Measurements from ENCODE around the gene TTLL11. TPM values are rescaled to one million over a fixed set of nuclear protein-coding genes. Genes with fewer than 3 reads are reported as not detected.

TTLL11 gene
- total and polyA plus RNA-seq, 5 donors from 2014 or later: 2.0 to 6.1 (median 3.5) TPM

GRCh38 chr9:121838746-121839669, 254.1 kb downstream of the TTLL11 start:
- H3K4me1 ChIP-seq (ENCODE audit: control insufficient read depth, insufficient read depth, low read length, poor library complexity, severe bottlenecking): no peaks in the 10 kb centered on the region
- H3K27me3 ChIP-seq (ENCODE audit: control insufficient read depth, insufficient read depth, low read length): no peaks in the 10 kb centered on the region
- H3K9me3 Mint-ChIP-seq: peaks cover 0 to 3% (median 0%) of the 10 kb centered on the region in 7 donors
- H3K9me3 ChIP-seq (ENCODE audit: control insufficient read depth in 2 of 2, low read length in 2 of 2): no peaks in the 10 kb centered on the region
- H3K4me1 Mint-ChIP-seq: peaks cover 0 to 8% (median 0%) of the 10 kb centered on the region in 4 donors
- no peaks in the 10 kb centered on the region for H3K36me3 Mint-ChIP-seq
- no peak overlapping the region for H3K27ac ChIP-seq (ENCODE audit: insufficient read depth, low read length, poor library complexity, severe bottlenecking)
- no peaks in the 10 kb centered on the region for H3K36me3 ChIP-seq (ENCODE audit: control insufficient read depth, insufficient read depth, low read length)
- H3K4me3 ChIP-seq (ENCODE audit: low read depth, low read length): no peak overlapping the region
- ATAC-seq (ENCODE audit: low read depth in 2 of 2): no peak
- DNase-seq: no peak
- peaks cover 9% of the 10 kb centered on the region for H3K27me3 Mint-ChIP-seq
- H3K4me3 Mint-ChIP-seq: no peak overlapping the region
- H3K27ac Mint-ChIP-seq: no peak overlapping the region

DNA sequence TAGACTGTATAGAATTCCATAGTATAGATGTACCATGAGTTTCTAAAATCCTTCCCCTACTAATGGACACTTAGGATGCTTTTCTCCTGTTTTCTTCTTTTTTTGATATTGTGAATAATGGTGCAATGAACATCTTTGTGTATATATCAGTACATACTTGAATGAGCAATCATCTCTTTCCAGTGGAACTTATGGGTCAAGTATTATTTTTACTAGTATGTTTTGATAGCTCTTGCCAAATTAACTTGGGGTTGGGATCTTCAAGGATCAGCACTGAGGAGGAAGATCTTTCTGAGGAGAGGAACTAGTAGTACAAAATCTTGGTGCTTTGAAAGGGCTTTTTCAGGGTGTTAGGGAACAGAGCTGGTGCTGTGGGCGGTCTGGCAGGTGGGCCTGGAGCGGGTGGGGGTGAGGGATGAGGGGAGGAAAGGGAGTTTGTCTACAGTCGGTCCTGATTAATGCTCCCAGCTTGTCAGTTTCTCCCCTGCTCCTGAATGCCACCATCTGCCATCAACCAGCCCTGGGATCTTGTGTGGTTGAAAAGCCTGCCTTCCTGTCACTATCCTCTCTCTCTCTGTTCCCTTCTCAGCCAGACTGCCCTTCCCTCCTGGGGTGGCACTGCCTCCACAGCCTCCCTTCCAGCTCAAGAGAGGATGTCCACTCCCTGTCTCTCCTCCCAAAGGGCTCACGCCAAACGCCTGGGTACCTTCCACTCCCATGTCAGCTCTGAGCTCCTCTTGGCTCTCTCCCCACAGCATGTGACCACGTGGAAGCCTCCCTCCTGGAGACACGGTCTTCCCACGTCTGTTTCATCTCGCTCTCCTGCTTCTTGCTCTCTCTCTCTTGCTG, 255.8 kb downstream of the TTLL11 start:
- H3K4me1 Mint-ChIP-seq: peaks cover 0 to 8% (median 0%) of the 10 kb centered on the region in 4 donors
- H3K27me3 Mint-ChIP-seq: peaks cover 4% of the 10 kb centered on the region
- Histone ChIP-seq H3K27me3 (ENCODE audit: control insufficient read depth, insufficient read depth, low read length) (no peaks in the 10 kb centered on the region), H3K4me3 (ENCODE audit: low read depth, low read length) (no peak overlapping the region), H3K9me3 (ENCODE audit: control insufficient read depth in 2 of 2, low read length in 2 of 2) (no peaks in the 10 kb centered on the region), H3K27ac (ENCODE audit: insufficient read depth, low read length, poor library complexity, severe bottlenecking) (no peak overlapping the region), H3K36me3 (ENCODE audit: control insufficient read depth, insufficient read depth, low read length) (no peaks in the 10 kb centered on the region), H3K4me1 (ENCODE audit: control insufficient read depth, insufficient read depth, low read length, poor library complexity, severe bottlenecking) (no peaks in the 10 kb centered on the region)
- ATAC-seq (ENCODE audit: low read depth in 2 of 2) (no peak), DNase-seq (no peak)
- H3K27ac Mint-ChIP-seq: no peak overlapping the region
- no peak overlapping the region for H3K4me3 Mint-ChIP-seq
- peaks cover 0 to 3% (median 0%) of the 10 kb centered on the region in 7 donors for H3K9me3 Mint-ChIP-seq
- no peaks in the 10 kb centered on the region for H3K36me3 Mint-ChIP-seq

DNA sequence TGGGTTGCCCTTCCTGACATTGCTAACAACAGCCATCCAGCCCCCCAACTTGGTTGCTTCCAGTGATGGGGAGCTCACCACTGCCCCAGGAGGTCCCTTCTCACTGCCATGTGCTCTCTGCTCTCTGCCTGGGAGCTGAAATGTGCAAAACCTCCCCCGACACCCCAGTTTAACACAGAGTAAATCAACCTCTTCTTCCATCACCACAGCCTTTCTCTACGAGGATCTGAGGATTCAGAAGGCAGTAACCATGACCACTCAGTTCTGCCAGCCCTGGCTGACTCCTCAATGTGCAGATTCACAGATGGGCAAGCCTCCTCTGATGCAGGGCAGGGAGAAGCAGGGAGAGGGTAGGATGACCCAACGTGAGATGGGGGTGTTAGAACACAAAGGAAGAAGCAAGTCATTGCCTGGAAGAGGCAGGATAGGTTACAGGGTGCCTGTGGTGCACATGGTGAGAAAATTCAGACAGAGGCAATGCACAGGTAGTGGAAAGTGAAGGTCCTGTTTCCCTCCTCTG, 256.7 kb downstream of the TTLL11 start:
- Histone ChIP-seq H3K27ac (ENCODE audit: insufficient read depth, low read length, poor library complexity, severe bottlenecking) (no peak overlapping the region), H3K4me3 (ENCODE audit: low read depth, low read length) (no peak overlapping the region), H3K27me3 (ENCODE audit: control insufficient read depth, insufficient read depth, low read length) (no peaks in the 10 kb centered on the region), H3K9me3 (ENCODE audit: control insufficient read depth in 2 of 2, low read length in 2 of 2) (no peaks in the 10 kb centered on the region), H3K4me1 (ENCODE audit: control insufficient read depth, insufficient read depth, low read length, poor library complexity, severe bottlenecking) (no peaks in the 10 kb centered on the region), H3K36me3 (ENCODE audit: control insufficient read depth, insufficient read depth, low read length) (no peaks in the 10 kb centered on the region)
- no peak for ATAC-seq (ENCODE audit: low read depth in 2 of 2)
- Mint-ChIP-seq H3K27ac (no peak overlapping the region), H3K4me3 (no peak overlapping the region), H3K36me3 (no peaks in the 10 kb centered on the region), H3K27me3 (peaks cover 4% of the 10 kb centered on the region), H3K4me1 (peaks cover 0 to 8% (median 0%) of the 10 kb centered on the region in 4 donors), H3K9me3 (peaks cover 0 to 3% (median 0%) of the 10 kb centered on the region in 7 donors)
- DNase-seq: no peak

- no peak for DNase-seq
Observed at GRCh38 chr9:121835587-121836365, 257.3 kb downstream of the TTLL11 start.

GRCh38 chr9:121833061-121833460, 260.0 kb downstream of the TTLL11 start:
- Mint-ChIP-seq H3K4me1 (no peaks in the 10 kb centered on the region), H3K36me3 (no peaks in the 10 kb centered on the region), H3K4me3 (no peak overlapping the region), H3K27ac (no peak overlapping the region), H3K27me3 (no peaks in the 10 kb centered on the region), H3K9me3 (no peaks in the 10 kb centered on the region)
- Histone ChIP-seq H3K27ac (ENCODE audit: insufficient read depth, low read length, poor library complexity, severe bottlenecking) (no peak overlapping the region), H3K4me3 (ENCODE audit: low read depth, low read length) (no peak overlapping the region), H3K36me3 (ENCODE audit: control insufficient read depth, insufficient read depth, low read length) (no peaks in the 10 kb centered on the region), H3K4me1 (ENCODE audit: control insufficient read depth, insufficient read depth, low read length, poor library complexity, severe bottlenecking) (no peaks in the 10 kb centered on the region), H3K27me3 (ENCODE audit: control insufficient read depth, insufficient read depth, low read length) (no peaks in the 10 kb centered on the region), H3K9me3 (ENCODE audit: control insufficient read depth in 2 of 2, low read length in 2 of 2) (no peaks in the 10 kb centered on the region)
- ATAC-seq (ENCODE audit: low read depth in 2 of 2): no peak
- no peak for DNase-seq

More at GRCh38 chr9:121835587-121836365, 257.3 kb downstream of the TTLL11 start:
- peaks cover 0 to 1% (median 0%) of the 10 kb centered on the region in 7 donors for H3K9me3 Mint-ChIP-seq
- H3K36me3 Mint-ChIP-seq: no peaks in the 10 kb centered on the region
- H3K27ac ChIP-seq (ENCODE audit: insufficient read depth, low read length, poor library complexity, severe bottlenecking): no peak overlapping the region
- no peaks in the 10 kb centered on the region for H3K27me3 Mint-ChIP-seq
- H3K4me3 Mint-ChIP-seq: no peak overlapping the region
- no peaks in the 10 kb centered on the region for H3K9me3 ChIP-seq (ENCODE audit: control insufficient read depth in 2 of 2, low read length in 2 of 2)
- no peaks in the 10 kb centered on the region for H3K4me1 ChIP-seq (ENCODE audit: control insufficient read depth, insufficient read depth, low read length, poor library complexity, severe bottlenecking)
- H3K27me3 ChIP-seq (ENCODE audit: control insufficient read depth, insufficient read depth, low read length): no peaks in the 10 kb centered on the region
- no peak overlapping the region for H3K4me3 ChIP-seq (ENCODE audit: low read depth, low read length)
- H3K27ac Mint-ChIP-seq: no peak overlapping the region
- no peak for ATAC-seq (ENCODE audit: low read depth in 2 of 2)
- peaks cover 0 to 6% (median 0%) of the 10 kb centered on the region in 4 donors for H3K4me1 Mint-ChIP-seq
- no peaks in the 10 kb centered on the region for H3K36me3 ChIP-seq (ENCODE audit: control insufficient read depth, insufficient read depth, low read length)

GRCh38 chr9:121831869-121832268, 261.2 kb downstream of the TTLL11 start:
- Histone ChIP-seq H3K27ac (ENCODE audit: insufficient read depth, low read length, poor library complexity, severe bottlenecking) (no peak overlapping the region), H3K36me3 (ENCODE audit: control insufficient read depth, insufficient read depth, low read length) (no peaks in the 10 kb centered on the region), H3K27me3 (ENCODE audit: control insufficient read depth, insufficient read depth, low read length) (no peaks in the 10 kb centered on the region), H3K4me1 (ENCODE audit: control insufficient read depth, insufficient read depth, low read length, poor library complexity, severe bottlenecking) (no peaks in the 10 kb centered on the region), H3K4me3 (ENCODE audit: low read depth, low read length) (no peak overlapping the region), H3K9me3 (ENCODE audit: control insufficient read depth in 2 of 2, low read length in 2 of 2) (no peaks in the 10 kb centered on the region)
- Mint-ChIP-seq H3K27ac (no peak overlapping the region), H3K4me3 (no peak overlapping the region), H3K27me3 (no peaks in the 10 kb centered on the region), H3K36me3 (no peaks in the 10 kb centered on the region), H3K9me3 (no peaks in the 10 kb centered on the region), H3K4me1 (no peaks in the 10 kb centered on the region)
- ATAC-seq (ENCODE audit: low read depth in 2 of 2) (no peak), DNase-seq (no peak)

- no peaks in the 10 kb centered on the region for H3K4me1 ChIP-seq (ENCODE audit: control insufficient read depth, insufficient read depth, low read length, poor library complexity, severe bottlenecking)
- no peaks in the 10 kb centered on the region for H3K36me3 Mint-ChIP-seq
- DNase-seq (no peak), ATAC-seq (ENCODE audit: low read depth in 2 of 2) (no peak)
- no peak overlapping the region for H3K4me3 Mint-ChIP-seq
- H3K4me1 Mint-ChIP-seq: no peaks in the 10 kb centered on the region
- no peaks in the 10 kb centered on the region for H3K9me3 Mint-ChIP-seq
- no peaks in the 10 kb centered on the region for H3K9me3 ChIP-seq (ENCODE audit: control insufficient read depth in 2 of 2, low read length in 2 of 2)
- no peak overlapping the region for H3K4me3 ChIP-seq (ENCODE audit: low read depth, low read length)
- no peaks in the 10 kb centered on the region for H3K36me3 ChIP-seq (ENCODE audit: control insufficient read depth, insufficient read depth, low read length)
- H3K27ac Mint-ChIP-seq: no peak overlapping the region
- H3K27ac ChIP-seq (ENCODE audit: insufficient read depth, low read length, poor library complexity, severe bottlenecking): no peak overlapping the region
- no peaks in the 10 kb centered on the region for H3K27me3 ChIP-seq (ENCODE audit: control insufficient read depth, insufficient read depth, low read length)
- no peaks in the 10 kb centered on the region for H3K27me3 Mint-ChIP-seq
Observed at GRCh38 chr9:121830441-121831140, 262.5 kb downstream of the TTLL11 start.

Measured in CD4-positive, CD25-positive, alpha-beta regulatory T cell (primary cell).